SIG-M5 treated with dmso at 0.1 percent for 504 hours (cell line): ENCODE results near the gene ASAH2.
"Not testable (repeated sequence)": the region's sequence is repeated elsewhere in the genome, so short reads cannot be mapped to it uniquely, and the experiment has no call there.

Experiments
- DNase-seq: peaks from one replicate; lab custom pipeline; 2025; ENCODE audit not compliant: unreplicated experiment; lab: John Stamatoyannopoulos, UW

ASAH2 gene

GRCh38 chr10:50251394-50251793 lies at the start of gene ASAH2:
ASAH2 (minus strand) TSS chr10:50251516; CDS start chr10:50248610, 2,906 bp downstream.
- no peak for DNase-seq

GRCh38 chr10:50299948-50300669 lies 48.8 kb upstream of the ASAH2 start:
- DNase-seq: no peak

GRCh38 chr10:50295367-50295766 lies 44.1 kb upstream of the ASAH2 start:
- no peak for DNase-seq

- no peak for DNase-seq
Measured at GRCh38 chr10:50294582-50294981, 43.3 kb upstream of the ASAH2 start.

GRCh38 chr10:50293513-50294313 lies 42.4 kb upstream of the ASAH2 start:
- DNase-seq: no peak

GRCh38 chr10:50291261-50291850 lies 40.0 kb upstream of the ASAH2 start:
- DNase-seq: no peak

GRCh38 chr10:50289196-50289595 lies 37.9 kb upstream of the ASAH2 start:
- DNase-seq: no peak

GRCh38 chr10:50286996-50287803 lies 35.9 kb upstream of the ASAH2 start:
- DNase-seq: no peak

- peak; percentile 23 for DNase-seq
Measured at GRCh38 chr10:50286517-50286916, 35.2 kb upstream of the ASAH2 start.

GRCh38 chr10:50281967-50282522 lies 30.7 kb upstream of the ASAH2 start:
- DNase-seq: no peak

- no peak for DNase-seq
Measured at GRCh38 chr10:50281210-50281966, 30.1 kb upstream of the ASAH2 start.

- DNase-seq: no peak
Measured at GRCh38 chr10:50280049-50280841, 28.9 kb upstream of the ASAH2 start.

GRCh38 chr10:50279489-50279888 lies 28.2 kb upstream of the ASAH2 start:
- DNase-seq: no peak

- peak; percentile 12 for DNase-seq
Measured at GRCh38 chr10:50275650-50276235, 24.4 kb upstream of the ASAH2 start.

- no peak for DNase-seq
Measured at GRCh38 chr10:50272531-50272930, 21.2 kb upstream of the ASAH2 start.

- no peak for DNase-seq
Measured at GRCh38 chr10:50271564-50272250, 20.4 kb upstream of the ASAH2 start.

- DNase-seq: not testable (repeated sequence)
Measured at GRCh38 chr10:50267877-50268276, 16.6 kb upstream of the ASAH2 start.

- DNase-seq: not testable (repeated sequence)
Measured at GRCh38 chr10:50262625-50263024, 11.3 kb upstream of the ASAH2 start.
